Measurements from ENCODE around the gene HCN2.
"Not testable (repeated sequence)": the region's sequence is repeated elsewhere in the genome, so short reads cannot be mapped to it uniquely, and the experiment has no call there.

HCN2 gene

DNA sequence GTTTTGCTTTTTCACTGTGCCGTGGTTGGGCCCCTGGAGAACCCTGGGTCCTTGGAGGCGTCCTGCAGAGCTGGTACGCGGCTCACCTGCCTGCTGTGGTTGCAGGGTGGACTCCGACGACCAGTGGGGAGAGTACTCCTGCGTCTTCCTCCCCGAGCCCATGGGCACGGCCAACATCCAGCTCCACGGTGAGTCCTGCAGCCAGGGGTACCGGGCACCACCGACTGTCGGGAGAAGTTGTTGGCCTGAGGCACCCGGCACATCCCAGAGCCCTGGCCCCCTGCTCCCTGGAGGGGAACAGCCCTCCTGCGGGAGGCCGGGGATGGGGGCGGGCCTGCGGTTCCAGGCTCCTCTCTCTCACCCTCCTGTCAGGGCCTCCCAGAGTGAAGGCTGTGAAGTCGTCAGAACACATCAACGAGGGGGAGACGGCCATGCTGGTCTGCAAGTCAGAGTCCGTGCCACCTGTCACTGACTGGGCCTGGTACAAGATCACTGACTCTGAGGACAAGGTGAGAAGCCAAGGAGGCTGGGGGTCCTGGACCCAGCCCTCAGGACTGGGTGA, 9.3 kb upstream of the HCN2 start:
- Histone ChIP-seq H3K4me1 (ENCODE audit: control insufficient read depth, insufficient read depth, low read length, poor library complexity, severe bottlenecking) (peaks cover 7% of the 10 kb centered on the region), H3K27ac (ENCODE audit: low read depth, low read length, severe bottlenecking) (no peak overlapping the region), H3K4me3 (ENCODE audit: extremely low read depth, insufficient read depth, low read length, poor library complexity, severe bottlenecking) (no peak overlapping the region), H3K36me3 (ENCODE audit: control insufficient read depth, insufficient read depth, low read length) (peaks cover 79% of the 10 kb centered on the region), H3K9me3 (ENCODE audit: control insufficient read depth, low read length) (no peaks in the 10 kb centered on the region)
- 98% methylated on average over 20 of the region's 22 CpGs for WGBS, 2 experiments (ENCODE audit: insufficient coverage in 2 of 2)

DNA sequence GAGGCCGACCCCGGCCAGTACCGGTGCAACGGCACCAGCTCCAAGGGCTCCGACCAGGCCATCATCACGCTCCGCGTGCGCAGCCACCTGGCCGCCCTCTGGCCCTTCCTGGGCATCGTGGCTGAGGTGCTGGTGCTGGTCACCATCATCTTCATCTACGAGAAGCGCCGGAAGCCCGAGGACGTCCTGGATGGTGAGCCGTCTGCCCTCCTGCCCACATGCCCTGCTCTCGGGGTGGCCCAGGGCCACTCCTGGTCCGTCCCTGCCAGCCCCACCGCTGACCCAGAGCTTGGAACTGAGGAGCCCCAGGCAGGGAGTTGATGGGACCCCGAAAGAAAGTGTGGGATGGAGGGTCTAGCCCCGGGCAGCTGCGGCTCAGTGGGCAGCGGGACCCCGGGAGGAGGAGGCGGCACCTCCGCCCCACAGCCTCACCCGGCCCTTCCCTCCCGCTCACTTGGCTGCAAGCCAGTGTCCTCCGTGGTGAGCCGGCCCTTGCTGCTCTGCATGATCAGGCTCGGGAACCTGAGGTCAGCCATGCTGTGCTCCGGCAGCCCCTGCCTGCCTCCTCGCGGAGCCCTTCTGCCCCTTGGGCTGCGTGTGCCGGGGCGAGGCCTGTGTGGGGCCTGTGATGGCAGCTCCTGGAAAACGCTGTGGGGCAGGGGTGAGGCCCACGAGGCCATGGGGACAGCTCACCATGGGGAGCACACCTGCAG, 8.1 kb upstream of the HCN2 start:
- peaks cover 71% of the 10 kb centered on the region for H3K36me3 ChIP-seq (ENCODE audit: control insufficient read depth, insufficient read depth, low read length)
- no peaks in the 10 kb centered on the region for H3K9me3 ChIP-seq (ENCODE audit: control insufficient read depth, low read length)
- WGBS, 2 experiments (ENCODE audit: insufficient coverage in 2 of 2), result 96 to 97% methylated on average over 39 to 40 of the region's 40 CpGs
- H3K4me3 ChIP-seq (ENCODE audit: extremely low read depth, insufficient read depth, low read length, poor library complexity, severe bottlenecking), result no peak overlapping the region
- no peak overlapping the region for H3K27ac ChIP-seq (ENCODE audit: low read depth, low read length, severe bottlenecking)
- peaks cover 6% of the 10 kb centered on the region for H3K4me1 ChIP-seq (ENCODE audit: control insufficient read depth, insufficient read depth, low read length, poor library complexity, severe bottlenecking)

DNA sequence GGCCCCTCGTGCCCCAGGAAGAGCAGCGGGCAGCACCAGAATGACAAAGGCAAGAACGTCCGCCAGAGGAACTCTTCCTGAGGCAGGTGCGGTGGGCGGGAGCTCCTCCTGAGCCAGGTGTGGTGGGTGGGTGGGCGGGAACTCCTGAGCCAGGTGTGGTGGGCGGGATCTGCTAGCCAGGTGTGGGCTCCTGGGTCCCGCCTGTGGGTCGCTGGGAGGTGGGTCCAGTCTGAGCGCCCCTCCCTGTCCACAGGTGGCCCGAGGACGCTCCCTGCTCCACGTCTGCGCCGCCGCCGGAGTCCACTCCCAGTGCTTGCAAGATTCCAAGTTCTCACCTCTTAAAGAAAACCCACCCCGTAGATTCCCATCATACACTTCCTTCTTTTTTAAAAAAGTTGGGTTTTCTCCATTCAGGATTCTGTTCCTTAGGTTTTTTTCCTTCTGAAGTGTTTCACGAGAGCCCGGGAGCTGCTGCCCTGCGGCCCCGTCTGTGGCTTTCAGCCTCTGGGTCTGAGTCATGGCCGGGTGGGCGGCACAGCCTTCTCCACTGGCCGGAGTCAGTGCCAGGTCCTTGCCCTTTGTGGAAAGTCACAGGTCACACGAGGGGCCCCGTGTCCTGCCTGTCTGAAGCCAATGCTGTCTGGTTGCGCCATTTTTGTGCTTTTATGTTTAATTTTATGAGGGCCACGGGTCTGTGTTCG, 7.0 kb upstream of the HCN2 start:
- H3K9me3 ChIP-seq (ENCODE audit: control insufficient read depth, low read length), result no peaks in the 10 kb centered on the region
- 90 to 94% methylated on average over 18 to 30 of the region's 31 CpGs for WGBS, 2 experiments (ENCODE audit: insufficient coverage in 2 of 2)
- peaks cover 6% of the 10 kb centered on the region for H3K4me1 ChIP-seq (ENCODE audit: control insufficient read depth, insufficient read depth, low read length, poor library complexity, severe bottlenecking)
- H3K4me3 ChIP-seq (ENCODE audit: extremely low read depth, insufficient read depth, low read length, poor library complexity, severe bottlenecking), result no peak overlapping the region
- peaks cover 61% of the 10 kb centered on the region for H3K36me3 ChIP-seq (ENCODE audit: control insufficient read depth, insufficient read depth, low read length)
- no peak overlapping the region for H3K27ac ChIP-seq (ENCODE audit: low read depth, low read length, severe bottlenecking)

DNA sequence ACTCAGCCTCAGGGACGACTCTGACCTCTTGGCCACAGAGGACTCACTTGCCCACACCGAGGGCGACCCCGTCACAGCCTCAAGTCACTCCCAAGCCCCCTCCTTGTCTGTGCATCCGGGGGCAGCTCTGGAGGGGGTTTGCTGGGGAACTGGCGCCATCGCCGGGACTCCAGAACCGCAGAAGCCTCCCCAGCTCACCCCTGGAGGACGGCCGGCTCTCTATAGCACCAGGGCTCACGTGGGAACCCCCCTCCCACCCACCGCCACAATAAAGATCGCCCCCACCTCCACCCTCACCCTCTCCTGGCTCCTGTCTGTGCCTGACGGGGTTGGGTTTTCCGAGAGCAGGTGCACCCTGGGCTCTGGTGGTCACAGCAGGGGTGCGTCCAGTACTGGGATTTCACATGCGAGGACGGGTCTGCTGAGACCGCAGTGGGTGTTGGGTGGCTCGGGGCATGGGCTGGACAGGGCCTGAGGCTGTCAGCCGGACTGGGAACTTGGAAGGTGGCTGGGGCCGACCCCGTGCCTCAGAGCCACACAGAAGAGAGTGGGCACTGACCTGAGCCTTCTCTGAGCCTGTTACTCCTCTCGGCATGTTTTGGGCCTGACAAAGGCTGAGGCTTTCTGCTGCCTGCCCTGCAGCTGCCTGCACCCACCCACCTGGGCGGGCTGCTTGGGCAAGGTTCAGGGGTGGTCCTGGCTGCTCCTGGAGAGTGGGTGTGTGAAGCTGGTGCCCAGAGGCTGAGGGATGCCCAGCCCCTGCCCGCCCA, 6.3 kb upstream of the HCN2 start:
- Histone ChIP-seq H3K9me3 (ENCODE audit: control insufficient read depth, low read length) (no peaks in the 10 kb centered on the region), H3K27ac (ENCODE audit: low read depth, low read length, severe bottlenecking) (no peak overlapping the region), H3K4me1 (ENCODE audit: control insufficient read depth, insufficient read depth, low read length, poor library complexity, severe bottlenecking) (peaks cover 6% of the 10 kb centered on the region), H3K4me3 (ENCODE audit: extremely low read depth, insufficient read depth, low read length, poor library complexity, severe bottlenecking) (no peak overlapping the region), H3K36me3 (ENCODE audit: control insufficient read depth, insufficient read depth, low read length) (peaks cover 53% of the 10 kb centered on the region)
- 93 to 94% methylated on average over 17 to 23 of the region's 27 CpGs for WGBS, 2 experiments (ENCODE audit: insufficient coverage in 2 of 2)

DNA sequence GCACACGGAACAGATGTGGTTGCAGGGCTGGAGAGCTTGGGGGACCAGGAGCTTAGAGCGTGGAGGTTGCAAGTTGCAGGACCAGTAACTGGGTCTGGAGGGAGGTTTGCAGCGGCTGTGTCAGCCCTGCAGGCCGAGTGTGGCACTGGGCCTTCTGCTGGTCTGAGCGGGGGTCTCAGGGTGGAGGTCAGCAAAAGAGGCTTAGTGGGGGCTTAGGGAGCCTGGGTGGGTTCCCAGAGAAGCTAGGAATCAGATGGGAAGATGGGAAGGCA, 5.8 kb upstream of the HCN2 start:
- 88 to 100% methylated on average over 4 to 5 of the region's 5 CpGs for WGBS, 2 experiments (ENCODE audit: insufficient coverage in 2 of 2)
- Histone ChIP-seq H3K9me3 (ENCODE audit: control insufficient read depth, low read length) (no peaks in the 10 kb centered on the region), H3K27ac (ENCODE audit: low read depth, low read length, severe bottlenecking) (no peak overlapping the region), H3K4me1 (ENCODE audit: control insufficient read depth, insufficient read depth, low read length, poor library complexity, severe bottlenecking) (peaks cover 6% of the 10 kb centered on the region), H3K36me3 (ENCODE audit: control insufficient read depth, insufficient read depth, low read length) (peaks cover 49% of the 10 kb centered on the region), H3K4me3 (ENCODE audit: extremely low read depth, insufficient read depth, low read length, poor library complexity, severe bottlenecking) (no peak overlapping the region)

DNA sequence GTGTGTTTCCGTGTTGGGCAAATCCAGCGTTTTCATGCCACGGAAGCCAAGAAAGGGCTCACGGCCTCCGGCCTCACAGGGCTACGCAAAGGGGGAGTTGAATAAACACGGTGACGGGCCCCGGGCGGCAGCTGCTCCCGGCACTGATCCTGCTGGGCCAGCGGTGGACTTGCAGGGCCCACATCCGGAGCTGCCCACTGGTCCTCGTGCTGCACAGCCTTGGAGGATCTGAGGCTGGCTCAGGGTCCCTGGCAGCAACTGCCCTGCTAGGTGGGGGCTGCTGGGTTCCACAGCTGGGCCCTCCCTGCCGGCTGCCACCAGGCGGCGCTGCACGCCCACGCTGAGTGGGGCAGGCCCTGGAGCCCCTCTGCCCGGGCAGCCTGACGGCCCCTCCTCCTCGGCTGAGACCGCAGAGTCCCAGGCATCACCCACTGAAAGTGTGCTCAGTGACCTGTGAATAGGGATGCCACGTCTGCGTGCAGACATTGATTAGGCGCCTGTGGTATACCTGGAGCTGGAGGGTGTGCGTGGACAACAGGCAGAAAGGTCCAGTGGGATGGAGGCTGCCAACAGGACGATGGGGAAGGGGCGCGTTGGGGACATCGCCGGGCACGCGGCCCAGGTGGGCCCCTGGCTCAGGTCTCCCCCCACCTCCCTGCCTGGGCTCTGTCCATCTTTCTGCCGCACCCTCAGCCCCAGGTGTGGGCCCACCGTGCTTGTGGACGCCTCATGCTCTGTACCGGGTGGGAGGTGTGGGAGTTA, 5.3 kb upstream of the HCN2 start:
- H3K9me3 ChIP-seq (ENCODE audit: control insufficient read depth, low read length), result no peaks in the 10 kb centered on the region
- peaks cover 44% of the 10 kb centered on the region for H3K36me3 ChIP-seq (ENCODE audit: control insufficient read depth, insufficient read depth, low read length)
- H3K27ac ChIP-seq (ENCODE audit: low read depth, low read length, severe bottlenecking), result no peak overlapping the region
- WGBS, 2 experiments (ENCODE audit: insufficient coverage in 2 of 2), result 51 to 59% methylated on average over 31 to 34 of the region's 38 CpGs
- no peak overlapping the region for H3K4me3 ChIP-seq (ENCODE audit: extremely low read depth, insufficient read depth, low read length, poor library complexity, severe bottlenecking)
- peaks cover 6% of the 10 kb centered on the region for H3K4me1 ChIP-seq (ENCODE audit: control insufficient read depth, insufficient read depth, low read length, poor library complexity, severe bottlenecking)

DNA sequence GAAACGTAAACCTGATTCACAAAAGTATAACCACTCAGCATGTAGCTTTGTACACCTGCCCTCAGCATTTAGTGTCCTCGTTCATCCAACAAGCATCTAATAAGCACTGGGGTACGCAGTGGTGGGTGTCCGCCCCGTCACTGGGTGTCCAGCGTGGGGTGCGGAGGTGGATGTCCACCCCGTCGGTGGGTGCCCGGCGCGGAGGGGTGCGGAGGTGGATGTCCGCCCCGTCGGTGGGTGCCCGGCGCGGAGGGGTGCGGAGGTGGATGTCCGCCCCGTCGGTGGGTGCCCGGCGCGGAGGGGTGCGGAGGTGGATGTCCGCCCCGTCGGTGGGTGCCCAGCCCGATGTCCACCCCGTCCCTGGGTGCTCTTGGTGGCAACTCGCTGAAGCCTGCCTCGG, 4.5 kb upstream of the HCN2 start:
- not testable (repeated sequence) for H3K27ac ChIP-seq (ENCODE audit: low read depth, low read length, severe bottlenecking); H3K9me3 ChIP-seq (ENCODE audit: control insufficient read depth, low read length); H3K4me1 ChIP-seq (ENCODE audit: control insufficient read depth, insufficient read depth, low read length, poor library complexity, severe bottlenecking); H3K4me3 ChIP-seq (ENCODE audit: extremely low read depth, insufficient read depth, low read length, poor library complexity, severe bottlenecking)
- peaks cover 37% of the 10 kb centered on the region for H3K36me3 ChIP-seq (ENCODE audit: control insufficient read depth, insufficient read depth, low read length)
- WGBS, 2 experiments (ENCODE audit: insufficient coverage in 2 of 2), result 94 to 96% methylated on average over 11 to 31 of the region's 34 CpGs

DNA sequence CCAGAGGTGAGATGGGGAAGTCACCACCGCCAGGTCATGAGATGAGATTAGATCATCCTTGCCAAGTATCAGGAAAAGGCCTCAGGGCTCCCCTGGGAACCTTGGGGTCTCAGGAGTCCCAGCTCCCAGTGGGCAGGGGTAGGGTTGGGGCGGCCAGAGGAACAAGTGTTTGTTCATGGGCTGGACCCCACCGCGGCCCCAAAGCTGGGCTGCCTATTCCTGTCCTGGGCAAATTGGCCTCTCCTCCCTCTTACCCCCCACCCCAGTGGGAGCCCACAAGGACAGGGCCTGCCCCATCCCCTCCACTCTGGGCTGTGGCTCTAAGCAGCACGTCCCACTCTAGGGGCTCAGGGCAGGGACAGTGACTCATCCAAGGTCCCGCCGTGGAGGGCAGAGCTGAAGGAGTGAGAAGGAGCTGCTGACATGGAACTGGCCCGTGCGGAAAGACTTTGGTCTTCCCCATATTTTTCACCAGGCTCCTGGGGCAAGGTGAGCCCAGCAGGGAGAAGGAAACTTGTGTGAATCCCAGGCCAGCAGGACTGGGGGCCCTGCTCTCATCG, 4.0 kb upstream of the HCN2 start:
- H3K4me1 ChIP-seq (ENCODE audit: control insufficient read depth, insufficient read depth, low read length, poor library complexity, severe bottlenecking), result peaks cover 6% of the 10 kb centered on the region
- no peak overlapping the region for H3K4me3 ChIP-seq (ENCODE audit: extremely low read depth, insufficient read depth, low read length, poor library complexity, severe bottlenecking)
- no peaks in the 10 kb centered on the region for H3K9me3 ChIP-seq (ENCODE audit: control insufficient read depth, low read length)
- 73% methylated on average over 6 to 8 of the region's 10 CpGs for WGBS, 2 experiments (ENCODE audit: insufficient coverage in 2 of 2)
- peaks cover 32% of the 10 kb centered on the region for H3K36me3 ChIP-seq (ENCODE audit: control insufficient read depth, insufficient read depth, low read length)
- no peak overlapping the region for H3K27ac ChIP-seq (ENCODE audit: low read depth, low read length, severe bottlenecking)

DNA sequence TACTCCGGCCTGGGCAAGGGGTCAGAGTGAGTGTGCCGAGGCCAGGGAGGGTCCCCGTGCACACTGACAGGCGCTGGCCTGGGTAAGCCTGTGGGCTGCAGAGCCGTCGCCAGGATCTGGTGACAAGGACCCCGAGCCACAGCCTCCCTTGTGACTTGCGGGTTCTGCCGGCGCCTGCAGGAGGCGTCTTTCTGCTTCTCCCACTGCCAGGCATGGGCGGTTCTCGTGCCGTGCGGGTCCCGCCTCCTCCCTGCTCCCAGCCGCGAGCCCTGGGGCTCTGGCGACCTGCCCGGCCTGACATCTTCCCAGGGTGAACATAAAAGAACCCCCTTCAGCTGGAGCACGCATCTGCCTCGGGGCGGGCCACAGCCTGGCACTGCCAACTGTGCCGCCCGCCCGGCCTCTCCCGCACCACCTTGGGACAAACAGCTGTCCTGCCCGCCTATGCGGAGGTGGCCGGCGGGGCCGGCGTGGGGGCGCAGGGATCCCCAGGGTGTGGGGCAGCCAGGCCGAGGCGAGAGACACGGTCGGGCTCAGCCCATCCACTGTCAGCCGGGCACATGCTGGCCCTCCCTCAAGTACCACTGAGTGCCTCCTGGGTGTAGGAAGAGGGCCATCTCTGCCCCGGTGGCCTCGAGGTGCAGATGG, 1.5 kb upstream of the HCN2 start:
- no peaks in the 10 kb centered on the region for H3K9me3 ChIP-seq (ENCODE audit: control insufficient read depth, low read length)
- WGBS, 2 experiments (ENCODE audit: insufficient coverage in 2 of 2), result 12 to 18% methylated on average over 40 to 41 of the region's 41 CpGs
- peaks cover 10% of the 10 kb centered on the region for H3K36me3 ChIP-seq (ENCODE audit: control insufficient read depth, insufficient read depth, low read length)
- H3K4me3 ChIP-seq (ENCODE audit: extremely low read depth, insufficient read depth, low read length, poor library complexity, severe bottlenecking), result no peak overlapping the region
- peaks cover 6% of the 10 kb centered on the region for H3K4me1 ChIP-seq (ENCODE audit: control insufficient read depth, insufficient read depth, low read length, poor library complexity, severe bottlenecking)
- H3K27ac ChIP-seq (ENCODE audit: low read depth, low read length, severe bottlenecking), result no peak overlapping the region

Measured in mesodermal cell (in vitro differentiated cells).